Testis (tissue), 2 donors: ENCODE results near the gene PHF13.
"Not testable (repeated sequence)": the region's sequence is repeated elsewhere in the genome, so short reads cannot be mapped to it uniquely, and the experiment has no call there.

Experiments used
- POLR2A ChIP-seq: fragments of 450-650 bp; IDR thresholded peaks from one replicate; pipeline ENCODE4 v1.6.1; 2017; ENCODE audit warnings: antibody characterized with exemption, mild to moderate bottlenecking, moderate library complexity
- TF ChIP-seq, protein P1 (sequence below), 3 experiments: fragments of 450-650 bp in 2 of 3; fragments of 200-600 bp in 1 of 3; sonication (generic) in 1 of 3; IDR thresholded peaks; one replicate each; pipeline ENCODE4 v1.5.1; 2016 to 2019; ENCODE audit warnings: antibody characterized with exemption in 3 of 3, mild to moderate bottlenecking in 2 of 3, moderate library complexity in 1 of 3

DNA sequence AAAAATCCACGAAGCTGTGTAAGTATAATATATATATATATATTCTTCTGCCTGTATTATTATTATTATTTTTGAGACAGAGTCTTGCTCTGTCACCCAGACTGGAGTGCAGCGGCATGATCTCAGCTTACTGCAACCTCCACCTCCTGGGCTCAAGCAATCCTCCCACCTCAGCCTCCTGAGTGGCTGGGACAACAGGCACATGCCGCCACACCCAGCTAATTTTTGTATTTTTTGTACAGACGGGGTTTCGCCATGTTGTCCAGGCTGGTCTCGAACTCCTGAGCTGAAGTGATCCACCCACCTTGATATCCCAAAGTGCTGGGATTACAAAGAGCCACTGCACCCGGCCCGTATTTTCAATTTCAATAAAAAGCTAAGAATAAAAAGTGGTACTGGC is 13.5 kb upstream of the PHF13 start:
- TF ChIP-seq, protein P1, sequence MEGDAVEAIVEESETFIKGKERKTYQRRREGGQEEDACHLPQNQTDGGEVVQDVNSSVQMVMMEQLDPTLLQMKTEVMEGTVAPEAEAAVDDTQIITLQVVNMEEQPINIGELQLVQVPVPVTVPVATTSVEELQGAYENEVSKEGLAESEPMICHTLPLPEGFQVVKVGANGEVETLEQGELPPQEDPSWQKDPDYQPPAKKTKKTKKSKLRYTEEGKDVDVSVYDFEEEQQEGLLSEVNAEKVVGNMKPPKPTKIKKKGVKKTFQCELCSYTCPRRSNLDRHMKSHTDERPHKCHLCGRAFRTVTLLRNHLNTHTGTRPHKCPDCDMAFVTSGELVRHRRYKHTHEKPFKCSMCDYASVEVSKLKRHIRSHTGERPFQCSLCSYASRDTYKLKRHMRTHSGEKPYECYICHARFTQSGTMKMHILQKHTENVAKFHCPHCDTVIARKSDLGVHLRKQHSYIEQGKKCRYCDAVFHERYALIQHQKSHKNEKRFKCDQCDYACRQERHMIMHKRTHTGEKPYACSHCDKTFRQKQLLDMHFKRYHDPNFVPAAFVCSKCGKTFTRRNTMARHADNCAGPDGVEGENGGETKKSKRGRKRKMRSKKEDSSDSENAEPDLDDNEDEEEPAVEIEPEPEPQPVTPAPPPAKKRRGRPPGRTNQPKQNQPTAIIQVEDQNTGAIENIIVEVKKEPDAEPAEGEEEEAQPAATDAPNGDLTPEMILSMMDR (IDR thresholded peaks at IDR 0.05), result not testable (repeated sequence)
- not testable (repeated sequence) for TF ChIP-seq POLR2A
